Sigmoid colon (tissue), 7 donors: ENCODE results near the gene HTRA2. TPM values are rescaled to one million over a fixed set of nuclear protein-coding genes. Genes with fewer than 3 reads are reported as not detected.
A peak's percentile ranks its signal among the peaks of the same experiment; 100 is the strongest.

Experiments used
- DNase-seq: peaks from one replicate; pipeline ENCODE4 v3.0.0-alpha.2; 2019
- H3K27ac ChIP-seq, 4 donors: fragments of 200-600 bp; sonication (generic); one replicate each; pipeline ENCODE4 v1.5.1; 2016 to 2019; ENCODE audit warnings: mild to moderate bottlenecking in 1 of 4
- H3K27me3 ChIP-seq, 3 donors: fragments of 200-600 bp; sonication (generic); one replicate each; pipeline ENCODE4 v1.5.1; 2019; ENCODE audit warnings: mild to moderate bottlenecking in 1 of 3
- H3K36me3 ChIP-seq, 4 donors: fragments of 200-600 bp; sonication (generic); one replicate each; pipeline ENCODE4 v1.5.1; 2016 to 2019
- H3K4me1 ChIP-seq, 4 donors: fragments of 200-600 bp; sonication (generic); one replicate each; pipeline ENCODE4 v1.5.1; 2017 to 2019
- H3K4me3 ChIP-seq, 4 donors: fragments of 200-600 bp; sonication (generic); one replicate each; pipeline ENCODE4 v1.5.1; 2017 to 2019; ENCODE audit warnings: mild to moderate bottlenecking in 2 of 4, moderate library complexity in 1 of 4
- H3K9me3 ChIP-seq, 4 donors: fragments of 200-600 bp in 3 of 4; sonication (generic) in 3 of 4; one replicate each; pipeline versions ENCODE4 v1.5.1 to v1.6.1; 2013 to 2019
- CTCF ChIP-seq, 4 experiments: fragments of 450-650 bp in 3 of 4; fragments of 200-600 bp in 1 of 4; IDR thresholded peaks; one replicate each; pipeline ENCODE4 v1.5.1; 2016 to 2019; ENCODE audit warnings: antibody characterized with exemption in 4 of 4, mild to moderate bottlenecking in 3 of 4, moderate library complexity in 2 of 4
- EP300 ChIP-seq, 4 donors: sonication (generic); formaldehyde crosslinking; IDR thresholded peaks; one replicate each; pipeline ENCODE4 v1.6.1; 2017; ENCODE audit warnings: antibody characterized with exemption in 4 of 4
- POLR2A ChIP-seq, 2 donors: fragments of 450-650 bp; IDR thresholded peaks; one replicate each; pipeline ENCODE4 v1.6.1; 2016; ENCODE audit warnings: antibody characterized with exemption in 2 of 2, mild to moderate bottlenecking in 2 of 2, moderate library complexity in 2 of 2
- POLR2AphosphoS5 ChIP-seq, 4 donors: sonication (generic); formaldehyde crosslinking; IDR thresholded peaks; one replicate each; pipeline ENCODE4 v1.6.1; 2017; ENCODE audit warnings: antibody characterized with exemption in 4 of 4
- WGBS, 2 donors: extraction: QIAGEN DNeasy Blood & Tissue Kit; methylation state at CpG; one replicate each; pipeline ENCODE4 v1.1.7; 2013; 5-methylcytosine and 5-hydroxymethylcytosine counted together
- intact Hi-C: fragments of 100-400 bp; cut with DNase I; formaldehyde crosslinking; loops from one replicate; pipeline ENCODE4 v1.15.1; 2023
- polyA plus RNA-seq, 3 donors: library from polyadenylated mRNA; stranded (reverse); fragments of 200-250 nt; gene quantifications; one replicate each; pipeline ENCODE4 v1.2.3, GENCODE V29; 2013
- total RNA-seq, 4 donors: library from RNA; depleted of rRNA; stranded (reverse); fragments of >200 nt; gene quantifications; one replicate each; pipeline ENCODE4 v1.1.0, GENCODE V29; 2016
- donor health status: healthy with polysubstance abuse.
- donor health status: Bipolar disorder and iron deficiency.
- donor health status: healthy.

Gene HTRA2
- total and polyA plus RNA-seq, 7 donors = 19.7 to 39.8 (median 29.6) TPM

DNA sequence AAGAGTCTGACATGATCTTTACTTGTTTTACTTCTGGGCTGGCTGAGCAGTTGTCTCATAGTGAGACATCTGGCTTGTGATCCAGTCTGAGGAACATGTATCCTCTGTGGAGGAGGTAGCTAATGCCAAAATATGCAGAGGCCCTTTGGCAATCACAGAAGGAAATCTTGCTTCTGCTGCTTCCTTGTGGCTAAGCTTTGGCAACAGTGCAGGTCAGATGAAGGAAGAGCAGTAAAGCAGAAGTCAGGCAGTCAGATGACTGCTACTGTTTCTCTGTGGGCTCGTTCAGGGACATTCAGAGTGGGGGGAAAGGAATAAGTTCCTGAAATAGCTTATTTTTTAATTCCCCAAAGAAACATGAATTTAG lies 47.1 kb downstream of the HTRA2 start:
- Histone ChIP-seq H3K4me1 (no peaks in the 10 kb centered on the region), H3K36me3 (no peaks in the 10 kb centered on the region), H3K9me3 (no peaks in the 10 kb centered on the region), H3K27ac (peak overlapping the region in 2 of 4 donors; percentile 28 to 38), H3K27me3 (no peaks in the 10 kb centered on the region), H3K4me3 (no peak overlapping the region)
- TF ChIP-seq POLR2AphosphoS5 (IDR thresholded peaks at IDR 0.05) = peak in 2 of 4 donors; percentile 21 to 30
- TF ChIP-seq EP300 (IDR thresholded peaks at IDR 0.05) = no peak
- TF ChIP-seq CTCF (IDR thresholded peaks at IDR 0.05) = no peak
- no peak for TF ChIP-seq POLR2A (IDR thresholded peaks at IDR 0.05)
- intact Hi-C loops = no loop called here
- WGBS, 2 donors = 21 to 25% methylated on average over 1 of the region's 1 CpG
- DNase-seq = peak; percentile 68

DNA sequence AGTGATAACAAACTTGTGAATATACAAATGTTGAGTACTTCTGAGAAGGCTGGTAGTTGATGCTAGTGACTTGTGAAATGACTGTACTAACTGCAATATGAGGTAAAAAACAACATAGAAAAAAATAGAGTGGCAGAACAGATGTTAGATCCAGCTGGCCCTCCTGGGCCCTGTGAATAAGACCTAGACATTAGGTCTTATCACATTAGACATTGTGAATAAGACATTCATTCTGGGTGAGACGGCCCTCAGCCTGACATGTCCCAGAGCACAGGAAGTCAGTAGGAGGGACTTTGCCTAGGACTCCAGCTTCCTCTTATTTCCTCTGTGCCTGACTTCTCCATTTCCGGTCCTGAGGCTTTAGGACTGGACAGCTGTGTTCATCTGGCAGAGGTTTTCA lies 47.7 kb downstream of the HTRA2 start:
- Histone ChIP-seq H3K4me1 (no peaks in the 10 kb centered on the region), H3K27me3 (no peaks in the 10 kb centered on the region), H3K9me3 (no peaks in the 10 kb centered on the region), H3K4me3 (no peak overlapping the region), H3K36me3 (no peaks in the 10 kb centered on the region), H3K27ac (peak overlapping the region in 2 of 4 donors; percentile 7 to 30)
- TF ChIP-seq POLR2AphosphoS5 (IDR thresholded peaks at IDR 0.05) (no peak), POLR2A (IDR thresholded peaks at IDR 0.05) (no peak), CTCF (IDR thresholded peaks at IDR 0.05) (no peak), EP300 (IDR thresholded peaks at IDR 0.05) (no peak)
- no peak for DNase-seq
- intact Hi-C loops = no loop called here
- WGBS, 2 donors = 50 to 74% methylated on average over 2 of the region's 2 CpGs

DNA sequence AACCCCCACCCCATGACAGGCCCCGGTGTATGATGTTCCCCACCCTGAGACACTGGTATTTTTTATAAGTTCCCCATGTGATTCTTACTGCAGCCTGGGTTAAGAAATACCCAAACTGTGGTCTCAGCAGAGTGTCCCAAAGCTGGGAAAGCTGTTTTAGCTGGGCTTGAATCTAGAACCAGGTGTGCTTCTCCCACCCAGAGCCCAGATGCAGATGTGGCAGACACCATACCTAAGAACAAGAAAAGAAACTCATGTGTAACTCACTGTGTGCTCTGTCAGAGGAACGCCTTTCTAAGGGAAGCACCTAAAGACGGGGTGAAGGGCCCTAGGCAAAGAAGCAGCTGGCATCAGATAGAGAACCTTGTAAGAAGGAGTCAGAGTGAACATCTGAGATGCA lies 48.7 kb downstream of the HTRA2 start:
- H3K36me3 ChIP-seq = no peaks in the 10 kb centered on the region
- no peaks in the 10 kb centered on the region for H3K9me3 ChIP-seq
- H3K4me3 ChIP-seq = no peak overlapping the region
- no peak for DNase-seq
- 80 to 88% methylated on average over 3 of the region's 3 CpGs for WGBS, 2 donors
- H3K4me1 ChIP-seq = no peaks in the 10 kb centered on the region
- intact Hi-C loops = no loop called here
- no peaks in the 10 kb centered on the region for H3K27me3 ChIP-seq
- H3K27ac ChIP-seq = no peak overlapping the region
- TF ChIP-seq POLR2AphosphoS5 (IDR thresholded peaks at IDR 0.05) = no peak

DNA sequence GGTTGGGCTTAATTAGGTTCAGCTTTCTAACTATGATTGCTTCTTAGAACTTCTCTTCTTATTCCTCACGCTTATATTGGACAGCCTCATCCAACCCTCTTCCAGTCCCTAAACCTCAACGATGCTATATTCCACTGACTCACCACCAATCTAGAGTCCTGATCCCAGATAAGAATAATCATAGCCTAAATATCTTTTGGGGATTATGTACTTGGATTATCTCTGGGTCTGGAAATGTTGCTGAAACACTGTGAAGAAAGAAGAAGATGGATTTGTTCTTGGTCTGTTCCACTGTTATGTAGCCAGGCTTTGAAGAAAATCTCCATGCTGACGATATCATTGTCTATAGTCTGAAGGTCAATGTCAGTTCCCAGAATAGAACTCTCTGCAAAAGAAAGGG lies 51.7 kb downstream of the HTRA2 start:
- 80 to 92% methylated on average over 3 of the region's 3 CpGs for WGBS, 2 donors
- DNase-seq = no peak
- Histone ChIP-seq H3K4me1 (no peaks in the 10 kb centered on the region), H3K36me3 (no peaks in the 10 kb centered on the region), H3K27ac (no peak overlapping the region), H3K27me3 (no peaks in the 10 kb centered on the region), H3K9me3 (no peaks in the 10 kb centered on the region), H3K4me3 (no peak overlapping the region)
- intact Hi-C loops = no loop called here
- no peak for TF ChIP-seq CTCF (IDR thresholded peaks at IDR 0.05)

GRCh38 chr2:74582184-74582583 lies 52.5 kb downstream of the HTRA2 start:
- 75 to 85% methylated on average over 2 of the region's 2 CpGs for WGBS, 2 donors
- H3K27me3 ChIP-seq = no peaks in the 10 kb centered on the region
- H3K4me1 ChIP-seq = no peaks in the 10 kb centered on the region
- no peak overlapping the region for H3K27ac ChIP-seq
- DNase-seq = no peak
- intact Hi-C loops = no loop called here
- no peaks in the 10 kb centered on the region for H3K9me3 ChIP-seq
- no peaks in the 10 kb centered on the region for H3K36me3 ChIP-seq
- no peak overlapping the region for H3K4me3 ChIP-seq
- TF ChIP-seq EP300 (IDR thresholded peaks at IDR 0.05) (no peak), POLR2AphosphoS5 (IDR thresholded peaks at IDR 0.05) (no peak), POLR2A (IDR thresholded peaks at IDR 0.05) (no peak), CTCF (IDR thresholded peaks at IDR 0.05) (no peak)

Other genes with a start within 250 kb of the HTRA2 start
- gene SLC4A5, start 186.5 kb upstream of the HTRA2 start, total RNA-seq = 10 to 100 TPM in 1 of 4 donors, 1 to 10 TPM in 3; 1.5 to 12.2 (median 3.6) TPM
- gene SLC4A5, start 186.5 kb upstream of the HTRA2 start, polyA plus RNA-seq = 1 to 10 TPM in 1 of 3 donors, under 1 TPM in 2; under 0.01 to 1.8 (median 0.23) TPM
- gene DCTN1, start 149.6 kb upstream of the HTRA2 start, total RNA-seq = 100 to 1,000 TPM in 3 of 4 donors, 10 to 100 TPM in 1; 99.2 to 137 (median 107) TPM
- gene DCTN1, start 149.6 kb upstream of the HTRA2 start, polyA plus RNA-seq = 10 to 100 TPM; 67.3 to 93.2 (median 69.4) TPM
- 1 to 10 TPM in 3 of 4 donors, not detected in 1; 1.4 to 2.2 (median 2.0) TPM for gene C2orf81, start 108.3 kb upstream of the HTRA2 start, total RNA-seq
- gene C2orf81, start 108.3 kb upstream of the HTRA2 start, polyA plus RNA-seq = 1 to 10 TPM in 2 of 3 donors, under 1 TPM in 1; 0.46 to 2.0 (median 1.8) TPM
- gene WDR54, start 108.2 kb upstream of the HTRA2 start, total RNA-seq = 10 to 100 TPM in 2 of 4 donors, 1 to 10 TPM in 2; 7.5 to 13.3 (median 9.8) TPM
- 10 to 100 TPM in 1 of 3 donors, 1 to 10 TPM in 2; 3.0 to 13.6 (median 3.2) TPM for gene WDR54, start 108.2 kb upstream of the HTRA2 start, polyA plus RNA-seq
- 10 to 100 TPM; 13.5 to 20.0 (median 17.0) TPM for gene RTKN, start 88.0 kb upstream of the HTRA2 start, total RNA-seq
- gene RTKN, start 88.0 kb upstream of the HTRA2 start, polyA plus RNA-seq = 10 to 100 TPM; 15.0 to 44.6 (median 16.2) TPM
- 10 to 100 TPM in 2 of 4 donors, 1 to 10 TPM in 2; 7.5 to 41.8 (median 15.0) TPM for gene INO80B, start 74.8 kb upstream of the HTRA2 start, total RNA-seq
- 10 to 100 TPM; 12.9 to 36.9 (median 19.2) TPM for gene INO80B, start 74.8 kb upstream of the HTRA2 start, polyA plus RNA-seq
- 10 to 100 TPM; 63.1 to 89.2 (median 74.1) TPM for gene WBP1, start 71.5 kb upstream of the HTRA2 start, total RNA-seq
- gene WBP1, start 71.5 kb upstream of the HTRA2 start, polyA plus RNA-seq = 10 to 100 TPM; 59.2 to 61.3 (median 59.3) TPM
- gene MOGS, start 64.6 kb upstream of the HTRA2 start, total RNA-seq = 10 to 100 TPM; 21.4 to 34.3 (median 26.3) TPM
- gene MOGS, start 64.6 kb upstream of the HTRA2 start, polyA plus RNA-seq = 10 to 100 TPM in 2 of 3 donors, 1 to 10 TPM in 1; 7.8 to 44.7 (median 10.2) TPM
- gene MRPL53, start 57.3 kb upstream of the HTRA2 start, total RNA-seq = 10 to 100 TPM; 10.2 to 77.1 (median 36.7) TPM
- 10 to 100 TPM; 57.7 to 75.6 (median 64.7) TPM for gene MRPL53, start 57.3 kb upstream of the HTRA2 start, polyA plus RNA-seq
- 10 to 100 TPM; 15.8 to 20.9 (median 16.8) TPM for gene CCDC142, start 46.9 kb upstream of the HTRA2 start, total RNA-seq
- 10 to 100 TPM in 1 of 3 donors, 1 to 10 TPM in 2; 1.8 to 16.8 (median 2.1) TPM for gene CCDC142, start 46.9 kb upstream of the HTRA2 start, polyA plus RNA-seq
- 10 to 100 TPM; 18.9 to 29.6 (median 24.1) TPM for gene TTC31, start 46.9 kb upstream of the HTRA2 start, total RNA-seq
- 10 to 100 TPM; 12.7 to 22.4 (median 13.8) TPM for gene TTC31, start 46.9 kb upstream of the HTRA2 start, polyA plus RNA-seq
- under 1 TPM in 1 of 4 donors, not detected in 3; 0.99 TPM for gene LBX2, start 30.3 kb upstream of the HTRA2 start, total RNA-seq
- 1 to 10 TPM; 1.3 to 2.4 (median 1.8) TPM for gene LBX2, start 30.3 kb upstream of the HTRA2 start, polyA plus RNA-seq
- 10 to 100 TPM in 3 of 4 donors, 1 to 10 TPM in 1; 8.9 to 22.8 (median 16.0) TPM for gene PCGF1, start 22.2 kb upstream of the HTRA2 start, total RNA-seq
- 10 to 100 TPM; 12.6 to 22.8 (median 15.7) TPM for gene PCGF1, start 22.2 kb upstream of the HTRA2 start, polyA plus RNA-seq
- gene TLX2, start 15.5 kb upstream of the HTRA2 start, total RNA-seq = 1 to 10 TPM; 1.2 to 2.5 (median 1.8) TPM
- gene TLX2, start 15.5 kb upstream of the HTRA2 start, polyA plus RNA-seq = 1 to 10 TPM in 1 of 3 donors, not detected in 2; 1.0 TPM
- not detected for gene DQX1, start 3.7 kb upstream of the HTRA2 start, total RNA-seq
- 10 to 100 TPM in 2 of 3 donors, 1 to 10 TPM in 1; 7.2 to 15.6 (median 13.2) TPM for gene DQX1, start 3.7 kb upstream of the HTRA2 start, polyA plus RNA-seq
- gene AUP1, start 227 bp upstream of the HTRA2 start, total RNA-seq = 100 to 1,000 TPM in 1 of 4 donors, 10 to 100 TPM in 3; 76.5 to 133 (median 83.1) TPM
- gene AUP1, start 227 bp upstream of the HTRA2 start, polyA plus RNA-seq = 100 to 1,000 TPM in 1 of 3 donors, 10 to 100 TPM in 2; 46.5 to 178 (median 47.4) TPM
- gene LOXL3, start 24.0 kb downstream of the HTRA2 start, total RNA-seq = 1 to 10 TPM; 5.4 to 7.9 (median 7.8) TPM
- 1 to 10 TPM in 2 of 3 donors, under 1 TPM in 1; 0.60 to 3.5 (median 1.8) TPM for gene LOXL3, start 24.0 kb downstream of the HTRA2 start, polyA plus RNA-seq
- gene DOK1, start 24.8 kb downstream of the HTRA2 start, total RNA-seq = 10 to 100 TPM; 16.1 to 21.4 (median 18.1) TPM
- 10 to 100 TPM; 17.1 to 24.9 (median 22.8) TPM for gene DOK1, start 24.8 kb downstream of the HTRA2 start, polyA plus RNA-seq
- gene M1AP, start 118.4 kb downstream of the HTRA2 start, total RNA-seq = under 1 TPM in 2 of 4 donors, not detected in 2; 0.16 to 0.36 TPM
- under 1 TPM in 2 of 3 donors, not detected in 1; 0.31 to 0.60 TPM for gene M1AP, start 118.4 kb downstream of the HTRA2 start, polyA plus RNA-seq
- gene SEMA4F, start 124.3 kb downstream of the HTRA2 start, total RNA-seq = 1 to 10 TPM; 2.2 to 5.5 (median 3.6) TPM
- 1 to 10 TPM in 2 of 3 donors, under 1 TPM in 1; 0.69 to 3.5 (median 1.2) TPM for gene SEMA4F, start 124.3 kb downstream of the HTRA2 start, polyA plus RNA-seq